A204.1 (cell line): ENCODE results near the gene GLB1L2.
"Not testable (repeated sequence)": the region's sequence is repeated elsewhere in the genome, so short reads cannot be mapped to it uniquely, and the experiment has no call there.

ENCODE experiments used
- FAIRE-seq: peaks from 2 replicates; lab custom pipeline; 2012; peaks lifted over from hg19 to GRCh38; lab: Jason Lieb, UNC

Gene GLB1L2

GRCh38 chr11:134328433-134328832, 3.4 kb upstream of the GLB1L2 start:
- FAIRE-seq = no peak

- FAIRE-seq = no peak
These were observed 1.0 kb upstream of the GLB1L2 start for GRCh38 chr11:134330611-134331353.

DNA sequence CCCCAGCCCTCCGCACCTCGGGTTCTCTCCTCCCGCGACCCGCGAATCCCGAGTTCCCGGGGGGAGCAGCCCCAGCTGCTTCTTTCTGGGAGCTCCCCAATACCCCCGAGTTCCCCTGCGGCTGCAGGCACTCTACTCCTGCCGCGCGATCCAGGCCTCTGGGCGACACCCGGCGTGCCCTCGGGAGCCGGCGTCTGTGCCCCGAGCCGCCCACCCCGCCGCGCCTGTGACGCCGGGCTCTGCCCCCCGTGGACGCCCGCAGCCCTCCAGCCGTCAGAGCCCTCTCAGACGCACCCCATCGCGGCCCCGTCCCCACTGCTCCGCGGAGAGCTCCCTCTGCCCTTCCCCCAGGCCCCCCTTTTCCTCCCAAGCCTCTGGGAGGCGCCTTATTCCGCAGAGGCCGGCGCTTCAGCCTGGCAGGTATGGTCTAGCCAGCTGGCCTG, 422 bp downstream of the GLB1L2 start:
- FAIRE-seq = no peak

DNA sequence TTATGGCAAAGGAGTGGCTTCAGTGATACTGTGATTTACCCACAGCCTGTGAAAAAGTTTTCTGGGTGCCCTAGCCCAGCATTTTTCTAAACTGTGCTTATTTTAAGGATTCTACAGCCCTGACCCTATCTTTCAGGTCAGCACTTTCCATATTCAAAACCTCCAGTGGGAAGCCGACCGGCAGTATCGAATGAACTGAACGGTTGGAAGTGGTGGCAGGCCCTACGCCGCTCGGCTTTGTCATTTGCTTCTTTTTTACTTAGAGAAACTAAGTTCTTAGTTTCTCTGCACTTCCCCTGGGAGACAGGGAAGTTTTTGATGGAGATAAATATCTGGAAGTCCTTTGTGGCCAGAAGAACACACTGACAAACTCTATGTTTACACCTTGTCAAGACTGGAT, 994 bp downstream of the GLB1L2 start:
- no peak for FAIRE-seq

- FAIRE-seq = no peak
These were observed 1.5 kb downstream of the GLB1L2 start for GRCh38 chr11:134333312-134333711.

DNA sequence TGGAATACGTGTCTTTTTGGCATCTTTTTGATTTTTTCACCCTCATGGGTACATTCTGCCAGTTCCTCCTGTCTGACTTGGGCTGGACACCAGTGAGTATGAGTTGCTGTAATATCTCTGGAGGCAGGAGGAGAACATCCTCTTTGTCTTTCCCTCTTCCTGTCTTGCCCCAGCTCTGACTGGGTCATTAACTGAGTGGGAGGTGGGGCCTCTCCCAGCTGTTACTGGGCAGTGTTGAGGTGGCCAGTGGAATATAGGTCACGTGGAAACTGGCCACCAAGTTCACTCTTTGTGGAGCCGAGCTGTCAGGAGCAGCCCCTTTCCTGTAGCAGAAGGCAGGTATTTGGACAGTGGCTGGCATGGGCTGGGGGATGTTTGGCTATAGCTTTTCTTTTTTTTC, 2.2 kb downstream of the GLB1L2 start:
- no peak for FAIRE-seq

GRCh38 chr11:134334796-134335571, 3.2 kb downstream of the GLB1L2 start:
- FAIRE-seq = no peak

- FAIRE-seq = no peak
These were observed 5.3 kb downstream of the GLB1L2 start for GRCh38 chr11:134337051-134337450.

GRCh38 chr11:134338068-134338467, 6.3 kb downstream of the GLB1L2 start:
- FAIRE-seq = no peak

- no peak for FAIRE-seq
These were observed 6.9 kb downstream of the GLB1L2 start for GRCh38 chr11:134338654-134339053.

DNA sequence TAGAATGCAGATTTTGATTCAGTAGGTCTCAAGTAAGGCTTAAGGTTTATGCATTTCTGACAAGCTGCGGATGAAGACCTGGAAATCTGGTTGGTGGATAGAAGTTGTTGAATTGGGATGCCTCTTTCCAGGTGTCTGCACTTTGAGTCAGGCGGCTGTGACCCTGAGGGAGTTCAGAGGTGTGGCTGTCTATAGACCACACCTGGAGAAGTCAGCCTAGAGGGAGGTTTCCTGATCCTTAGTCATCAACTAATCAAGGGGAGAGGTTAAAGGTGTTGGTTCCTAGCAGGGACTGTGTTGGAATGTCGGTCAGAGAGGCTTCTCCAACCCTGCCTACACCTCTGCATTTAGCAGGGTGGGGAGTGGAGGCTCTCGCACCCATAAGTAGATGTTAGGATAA, 8.0 kb downstream of the GLB1L2 start:
- FAIRE-seq = no peak

GRCh38 chr11:134340354-134340964, 8.7 kb downstream of the GLB1L2 start:
- no peak for FAIRE-seq

GRCh38 chr11:134341805-134342571, 10.2 kb downstream of the GLB1L2 start:
- FAIRE-seq = no peak

GRCh38 chr11:134342572-134343340, 11.0 kb downstream of the GLB1L2 start:
- FAIRE-seq = no peak

DNA sequence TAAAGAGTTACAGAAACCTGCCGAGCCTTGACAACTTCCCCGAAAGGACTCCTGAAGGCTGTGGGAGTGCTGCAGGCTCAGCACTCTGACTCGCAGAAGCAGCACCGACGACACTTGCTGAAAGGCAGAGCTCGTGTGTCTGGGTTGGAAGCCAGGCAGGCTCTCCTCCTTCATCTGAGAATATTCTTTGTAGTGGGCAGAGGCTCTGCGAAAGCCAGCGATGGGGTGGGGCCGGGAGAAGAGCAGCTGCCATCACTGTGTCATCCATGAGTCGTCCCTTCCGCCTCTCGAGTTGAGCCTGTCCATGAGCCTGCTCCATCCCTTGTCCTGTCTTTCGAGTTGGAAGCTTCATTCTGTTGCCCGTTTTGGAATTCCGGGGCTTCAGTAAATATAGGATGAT, 11.9 kb downstream of the GLB1L2 start:
- no peak for FAIRE-seq

GRCh38 chr11:134344497-134345236, 12.9 kb downstream of the GLB1L2 start:
- FAIRE-seq = not testable (repeated sequence)

GRCh38 chr11:134345237-134345550, 13.4 kb downstream of the GLB1L2 start:
- FAIRE-seq = no peak

DNA sequence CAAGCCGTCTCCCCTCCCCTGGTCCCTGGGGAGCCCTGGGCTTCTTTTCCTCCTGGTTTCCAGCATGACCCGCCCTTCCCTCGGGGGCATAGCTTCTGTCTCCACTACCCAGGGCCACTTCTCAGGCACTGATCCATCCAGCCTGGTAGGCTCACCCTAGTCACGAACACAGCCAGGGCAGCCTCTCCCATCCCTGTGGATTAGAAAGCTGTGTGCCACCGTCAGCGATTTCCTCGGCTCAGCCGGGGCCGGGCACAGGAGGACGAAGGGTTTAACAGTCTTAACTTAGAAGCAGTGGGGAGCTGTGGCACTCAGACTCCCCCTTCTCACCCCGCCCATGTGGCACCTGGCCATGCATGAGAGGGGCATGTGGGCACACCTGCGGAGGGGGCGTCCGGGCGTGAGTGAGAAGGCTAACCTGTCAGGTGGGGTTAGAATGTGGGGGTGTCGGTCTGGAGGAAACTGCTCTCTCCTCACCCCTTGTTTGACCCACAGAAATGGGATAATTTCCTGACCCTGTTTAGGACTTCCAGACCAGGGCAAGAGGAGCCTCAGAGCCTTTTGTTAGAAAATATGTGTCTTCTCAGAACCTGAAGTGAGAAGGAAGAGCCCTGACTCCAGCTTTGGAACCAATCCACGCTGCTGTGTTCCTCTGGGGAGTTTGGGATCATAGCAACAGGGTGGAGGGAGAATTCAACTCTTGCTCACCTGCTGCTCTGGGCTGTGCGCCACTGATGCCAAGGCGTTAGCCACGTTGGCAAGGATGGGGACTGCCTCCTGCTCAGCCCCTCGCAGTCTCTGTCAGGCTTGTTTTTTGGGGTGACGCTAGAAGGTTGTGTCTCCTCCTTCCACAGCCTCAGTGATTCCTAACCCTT, 14.6 kb downstream of the GLB1L2 start:
- no peak for FAIRE-seq

DNA sequence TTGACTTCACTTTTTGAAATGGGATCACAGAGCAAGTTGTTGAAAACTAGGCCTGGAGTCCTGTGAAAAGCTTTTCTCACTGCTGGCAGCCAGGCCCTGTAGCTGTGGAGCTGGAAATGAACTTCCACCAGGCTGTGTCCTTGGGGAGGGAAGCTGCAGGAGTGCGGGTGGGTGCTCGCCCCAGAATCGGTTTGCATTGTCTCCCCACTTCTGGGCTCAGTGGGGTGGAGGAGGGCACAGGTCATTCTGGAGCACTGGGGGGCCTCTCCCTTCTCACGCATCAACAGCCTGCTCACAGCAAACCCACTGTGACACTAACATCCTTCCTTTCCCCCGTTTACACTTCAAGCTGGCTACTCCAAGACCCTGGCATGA, 15.2 kb downstream of the GLB1L2 start:
- FAIRE-seq = no peak

- FAIRE-seq = no peak
These were observed 15.7 kb downstream of the GLB1L2 start for GRCh38 chr11:134347441-134347840.
